Nephron progenitor cell (in vitro differentiated cells): ENCODE measurements around the gene NUCKS1.
A peak's percentile ranks its signal among the peaks of the same experiment; 100 is the strongest.

Experiments
- DNase-seq: peaks from one replicate; pipeline ENCODE4 v3.0.0; 2021
- H3K27ac Mint-ChIP-seq: 2 replicates; pipeline ENCODE4 v1.8.0; 2021; ENCODE audit warnings: mild to moderate bottlenecking, moderate library complexity, mixed read lengths
- H3K27me3 Mint-ChIP-seq: 2 replicates; pipeline ENCODE4 v1.8.0; 2021; ENCODE audit warnings: mild to moderate bottlenecking, low read depth, mixed read lengths; ENCODE audit not compliant: poor library complexity
- H3K36me3 Mint-ChIP-seq: 2 replicates; pipeline ENCODE4 v1.8.0; 2021; ENCODE audit warnings: low read depth, mixed read lengths
- H3K4me1 Mint-ChIP-seq: 2 replicates; pipeline ENCODE4 v1.8.0; 2021; ENCODE audit warnings: mixed read lengths
- H3K4me3 Mint-ChIP-seq: 2 replicates; pipeline ENCODE4 v1.8.0; 2021; ENCODE audit warnings: mild to moderate bottlenecking, moderate library complexity, mixed read lengths
- H3K9me3 Mint-ChIP-seq: 2 replicates; pipeline ENCODE4 v1.8.0; 2021; ENCODE audit warnings: mild to moderate bottlenecking, moderate library complexity, mixed read lengths
- TF ChIP-seq, protein P1 (sequence below): fragments of 200-600 bp; sonication (generic); IDR thresholded peaks from 2 replicates; pipeline ENCODE4 v1.5.0; 2021; ENCODE audit warnings: antibody characterized with exemption

The NUCKS1 gene

DNA sequence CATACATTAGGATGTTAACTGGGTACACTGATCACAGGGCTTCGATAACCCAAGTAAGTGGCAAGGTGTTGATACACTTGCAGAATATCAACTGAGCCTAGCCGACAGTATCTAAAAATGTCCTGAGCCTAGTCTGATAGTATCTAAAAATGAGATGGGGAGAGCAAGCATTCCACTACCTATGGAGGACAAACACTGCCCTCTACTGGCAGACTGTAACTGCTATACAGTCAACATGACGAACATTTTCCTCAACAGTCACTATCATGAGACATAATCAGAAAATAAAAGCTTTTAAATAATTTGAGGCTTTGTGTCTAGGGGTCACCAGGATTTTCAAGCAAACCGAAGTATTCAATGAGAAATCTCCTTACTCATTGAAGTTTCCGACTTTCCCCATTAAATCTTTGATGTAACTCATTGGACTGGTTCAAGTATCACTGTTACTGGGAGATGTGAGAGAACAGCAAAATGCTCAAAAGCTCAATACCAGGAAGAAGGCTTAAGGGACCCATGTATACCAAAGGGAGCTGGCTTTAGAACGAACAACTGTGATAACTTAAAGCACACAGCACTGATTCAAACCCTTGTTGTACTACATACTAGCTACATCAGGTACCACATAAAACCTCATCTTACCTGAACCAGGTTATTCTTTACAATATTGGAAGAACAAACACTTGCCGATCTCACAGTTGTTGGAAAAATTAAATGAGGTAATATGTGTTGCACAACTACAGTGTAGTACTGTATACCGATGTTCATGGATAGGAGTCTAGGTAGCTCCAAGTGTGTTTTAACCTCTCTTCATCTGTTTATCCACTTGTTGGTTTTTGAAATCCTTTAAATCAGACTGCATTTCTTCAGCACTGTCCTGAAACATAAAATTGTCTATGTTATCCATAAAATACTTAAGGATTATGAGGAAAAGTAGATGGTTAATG is 38.6 kb downstream of the NUCKS1 start:
- TF ChIP-seq, protein P1, sequence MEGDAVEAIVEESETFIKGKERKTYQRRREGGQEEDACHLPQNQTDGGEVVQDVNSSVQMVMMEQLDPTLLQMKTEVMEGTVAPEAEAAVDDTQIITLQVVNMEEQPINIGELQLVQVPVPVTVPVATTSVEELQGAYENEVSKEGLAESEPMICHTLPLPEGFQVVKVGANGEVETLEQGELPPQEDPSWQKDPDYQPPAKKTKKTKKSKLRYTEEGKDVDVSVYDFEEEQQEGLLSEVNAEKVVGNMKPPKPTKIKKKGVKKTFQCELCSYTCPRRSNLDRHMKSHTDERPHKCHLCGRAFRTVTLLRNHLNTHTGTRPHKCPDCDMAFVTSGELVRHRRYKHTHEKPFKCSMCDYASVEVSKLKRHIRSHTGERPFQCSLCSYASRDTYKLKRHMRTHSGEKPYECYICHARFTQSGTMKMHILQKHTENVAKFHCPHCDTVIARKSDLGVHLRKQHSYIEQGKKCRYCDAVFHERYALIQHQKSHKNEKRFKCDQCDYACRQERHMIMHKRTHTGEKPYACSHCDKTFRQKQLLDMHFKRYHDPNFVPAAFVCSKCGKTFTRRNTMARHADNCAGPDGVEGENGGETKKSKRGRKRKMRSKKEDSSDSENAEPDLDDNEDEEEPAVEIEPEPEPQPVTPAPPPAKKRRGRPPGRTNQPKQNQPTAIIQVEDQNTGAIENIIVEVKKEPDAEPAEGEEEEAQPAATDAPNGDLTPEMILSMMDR = peak; percentile 92
- Mint-ChIP-seq H3K9me3 (no peaks in the 10 kb centered on the region), H3K36me3 (peaks cover 20% of the 10 kb centered on the region), H3K27ac (peak overlapping the region; percentile 12), H3K4me1 (peaks cover 11% of the 10 kb centered on the region), H3K27me3 (no peaks in the 10 kb centered on the region), H3K4me3 (no peak overlapping the region)
- DNase-seq = peak; percentile 72

DNA sequence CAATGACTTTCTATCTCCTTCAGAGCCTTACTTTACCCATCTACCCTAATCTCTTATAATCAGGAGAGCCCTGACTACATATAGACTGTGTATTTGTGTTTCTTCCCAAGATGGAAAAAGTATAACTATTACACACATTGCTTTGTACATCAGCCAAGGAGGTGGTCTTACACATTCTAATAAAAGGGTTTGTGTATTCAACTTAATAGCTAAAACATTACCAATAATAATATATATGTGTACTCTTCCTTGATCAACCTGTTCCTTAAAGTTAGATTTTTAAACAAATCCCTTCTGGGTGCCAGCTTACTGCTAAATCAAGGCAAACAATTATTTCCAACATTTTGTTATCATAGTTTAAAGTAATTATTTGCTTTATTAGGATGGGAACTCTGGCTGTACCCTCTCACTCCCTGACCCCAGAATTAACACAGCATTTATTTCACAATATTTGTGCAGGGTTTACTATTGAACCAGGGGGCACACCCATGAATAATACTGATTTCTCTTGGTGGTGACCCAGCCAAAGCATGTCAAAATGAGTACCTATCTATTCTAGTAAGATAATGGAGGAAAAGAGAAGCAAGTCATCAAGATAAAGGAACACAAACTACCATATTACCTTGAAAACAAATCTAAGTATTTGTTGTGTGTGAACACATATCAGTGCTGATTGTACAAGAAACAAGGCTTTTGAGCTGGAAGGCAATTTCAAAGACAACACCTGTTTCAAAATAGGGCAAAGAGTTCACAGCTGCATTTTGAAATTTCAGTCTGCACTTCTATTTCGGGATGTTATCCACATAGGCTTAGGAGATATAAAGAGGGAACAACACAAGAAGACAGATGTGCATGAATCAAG is 39.5 kb downstream of the NUCKS1 start:
- Mint-ChIP-seq H3K36me3 (peaks cover 11% of the 10 kb centered on the region), H3K27ac (no peak overlapping the region), H3K4me3 (no peak overlapping the region), H3K27me3 (no peaks in the 10 kb centered on the region), H3K4me1 (peaks cover 2% of the 10 kb centered on the region), H3K9me3 (no peaks in the 10 kb centered on the region)
- TF ChIP-seq, protein P1 = no peak
- DNase-seq = no peak

DNA sequence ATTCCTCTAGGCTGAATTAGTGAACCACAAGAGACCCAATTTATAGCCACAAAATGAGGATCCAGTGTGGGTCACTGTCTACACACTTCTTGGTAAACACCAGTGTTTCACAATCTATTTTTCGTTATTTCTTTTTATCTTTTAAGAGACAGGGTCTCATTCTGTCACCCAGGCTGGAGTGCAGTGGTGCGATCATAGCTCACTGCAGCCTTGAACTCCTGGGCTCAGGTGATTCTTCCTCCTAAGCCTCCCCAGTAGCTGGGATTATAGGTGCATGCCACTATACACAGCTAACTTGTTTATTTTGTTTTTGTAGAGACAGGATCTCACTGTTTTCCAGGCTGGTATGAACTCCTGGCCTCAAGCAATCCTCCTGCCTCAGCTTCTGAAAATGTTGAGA is 40.3 kb downstream of the NUCKS1 start:
- Mint-ChIP-seq H3K4me3 (no peak overlapping the region), H3K36me3 (peaks cover 12% of the 10 kb centered on the region), H3K27me3 (no peaks in the 10 kb centered on the region), H3K4me1 (peaks cover 3% of the 10 kb centered on the region), H3K27ac (no peak overlapping the region), H3K9me3 (no peaks in the 10 kb centered on the region)
- DNase-seq = no peak
- TF ChIP-seq, protein P1 = no peak

DNA sequence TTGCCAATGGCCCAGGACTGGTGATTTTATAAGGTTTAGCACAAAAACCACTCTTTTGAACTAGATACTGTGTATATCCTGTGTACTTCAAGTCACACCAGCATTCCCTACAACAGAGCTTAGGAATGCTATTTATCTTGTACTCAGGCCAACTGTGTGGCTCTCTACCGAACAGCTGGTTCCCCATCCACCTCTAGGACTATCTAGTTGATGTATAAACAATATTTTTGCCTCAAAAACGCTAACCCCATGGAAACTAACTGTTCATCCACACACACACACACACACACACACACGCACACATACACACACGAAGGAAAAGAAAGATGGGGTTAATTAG is 41.0 kb downstream of the NUCKS1 start:
- no peak overlapping the region for H3K4me3 Mint-ChIP-seq
- H3K9me3 Mint-ChIP-seq = no peaks in the 10 kb centered on the region
- TF ChIP-seq, protein P1 = no peak
- no peaks in the 10 kb centered on the region for H3K27me3 Mint-ChIP-seq
- H3K27ac Mint-ChIP-seq = peak overlapping the region; percentile 46
- no peak for DNase-seq
- H3K4me1 Mint-ChIP-seq = peaks cover 9% of the 10 kb centered on the region
- H3K36me3 Mint-ChIP-seq = peaks cover 14% of the 10 kb centered on the region

DNA sequence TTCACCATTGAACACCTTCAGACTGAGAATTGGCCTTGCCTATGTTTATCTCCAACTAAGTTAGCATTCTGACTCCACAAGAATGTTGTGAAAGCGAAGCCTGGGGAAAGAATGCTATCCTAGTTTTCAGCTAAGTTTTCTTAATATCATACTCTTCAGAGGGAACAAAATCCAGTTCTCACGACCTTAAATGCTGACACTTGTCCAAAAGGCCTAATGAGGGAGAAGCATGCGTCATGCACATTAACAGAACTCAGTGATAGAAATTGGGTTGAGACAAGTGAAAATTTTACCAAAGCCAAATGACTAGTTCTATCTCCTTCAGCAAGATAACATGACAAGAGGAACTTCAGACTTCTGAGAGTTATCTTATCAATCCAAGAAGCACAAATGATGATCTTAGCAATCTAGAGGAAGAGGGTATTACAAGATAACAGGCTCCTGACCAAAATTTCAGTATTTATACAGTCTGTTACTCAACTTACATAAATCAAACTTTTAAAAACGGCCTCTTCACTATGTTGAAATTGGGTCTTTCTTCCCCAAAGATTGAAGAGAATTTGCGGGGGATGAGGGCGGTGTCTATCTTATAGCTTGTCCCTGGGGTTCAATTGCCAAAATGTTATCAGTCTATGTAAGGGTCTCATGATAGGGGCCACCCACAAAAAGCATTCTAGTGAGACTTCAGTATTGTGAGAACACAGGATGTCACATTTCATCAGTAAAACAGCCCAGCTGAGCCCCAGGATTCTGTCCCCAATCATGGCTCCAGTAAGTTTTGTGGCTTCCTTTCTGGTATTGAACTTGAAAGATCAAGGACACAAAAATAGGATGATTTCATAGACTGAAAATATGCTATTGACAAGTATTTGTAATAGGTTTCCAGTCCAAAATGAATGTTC is 43.1 kb downstream of the NUCKS1 start:
- peaks cover 14% of the 10 kb centered on the region for H3K36me3 Mint-ChIP-seq
- peaks cover 31% of the 10 kb centered on the region for H3K4me1 Mint-ChIP-seq
- DNase-seq = no peak
- no peaks in the 10 kb centered on the region for H3K9me3 Mint-ChIP-seq
- no peaks in the 10 kb centered on the region for H3K27me3 Mint-ChIP-seq
- TF ChIP-seq, protein P1 = no peak
- no peak overlapping the region for H3K4me3 Mint-ChIP-seq
- H3K27ac Mint-ChIP-seq = no peak overlapping the region
